ENCODE measurements around the gene PLCXD1.

DNA sequence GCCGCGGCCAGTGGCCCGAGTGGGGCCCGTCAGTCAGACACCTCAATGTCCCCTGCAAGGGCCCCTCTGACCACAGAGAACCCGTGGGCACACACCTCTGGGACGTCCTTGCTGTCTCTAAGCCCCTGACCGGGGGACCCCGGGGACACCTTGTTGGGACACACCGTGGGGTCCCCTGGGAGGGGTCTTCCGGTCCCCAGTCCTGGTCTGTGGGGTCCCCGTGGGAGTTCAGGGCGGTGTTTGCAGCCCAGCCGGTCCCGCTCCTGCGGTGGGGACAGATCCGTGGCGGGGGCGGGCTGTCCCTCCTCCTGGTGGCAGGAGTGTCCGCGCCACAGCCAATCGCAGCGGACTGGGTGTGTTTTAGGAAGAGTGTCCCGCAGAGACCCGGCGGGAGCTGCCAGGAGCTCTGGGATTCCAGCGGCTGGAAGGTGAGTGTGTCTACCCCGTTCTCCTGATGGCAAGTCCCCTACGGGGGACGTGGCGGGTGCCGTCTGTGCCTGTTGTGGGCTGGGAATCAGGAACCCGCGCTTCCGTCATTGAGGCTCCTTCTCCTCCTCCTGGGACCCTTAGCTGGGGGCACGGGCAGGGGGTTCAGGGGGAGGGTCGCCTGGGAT is 5.1 kb upstream of the PLCXD1 start:
- TF ChIP-seq, protein P1, sequence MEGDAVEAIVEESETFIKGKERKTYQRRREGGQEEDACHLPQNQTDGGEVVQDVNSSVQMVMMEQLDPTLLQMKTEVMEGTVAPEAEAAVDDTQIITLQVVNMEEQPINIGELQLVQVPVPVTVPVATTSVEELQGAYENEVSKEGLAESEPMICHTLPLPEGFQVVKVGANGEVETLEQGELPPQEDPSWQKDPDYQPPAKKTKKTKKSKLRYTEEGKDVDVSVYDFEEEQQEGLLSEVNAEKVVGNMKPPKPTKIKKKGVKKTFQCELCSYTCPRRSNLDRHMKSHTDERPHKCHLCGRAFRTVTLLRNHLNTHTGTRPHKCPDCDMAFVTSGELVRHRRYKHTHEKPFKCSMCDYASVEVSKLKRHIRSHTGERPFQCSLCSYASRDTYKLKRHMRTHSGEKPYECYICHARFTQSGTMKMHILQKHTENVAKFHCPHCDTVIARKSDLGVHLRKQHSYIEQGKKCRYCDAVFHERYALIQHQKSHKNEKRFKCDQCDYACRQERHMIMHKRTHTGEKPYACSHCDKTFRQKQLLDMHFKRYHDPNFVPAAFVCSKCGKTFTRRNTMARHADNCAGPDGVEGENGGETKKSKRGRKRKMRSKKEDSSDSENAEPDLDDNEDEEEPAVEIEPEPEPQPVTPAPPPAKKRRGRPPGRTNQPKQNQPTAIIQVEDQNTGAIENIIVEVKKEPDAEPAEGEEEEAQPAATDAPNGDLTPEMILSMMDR (IDR thresholded peaks at IDR 0.05; ENCODE audit: borderline replicate concordance, extremely low read depth, low read length, poor library complexity, severe bottlenecking) = no peak
- no peak for TF ChIP-seq EZH2 (IDR thresholded peaks at IDR 0.05; ENCODE audit: borderline replicate concordance, low read depth, low read length, severe bottlenecking)

Data from DND-41 (cell line).